Astrocyte of the spinal cord (primary cell): ENCODE measurements around the gene ANAPC1.
"Not testable (repeated sequence)": the region's sequence is repeated elsewhere in the genome, so short reads cannot be mapped to it uniquely, and the experiment has no call there.

Experiments used
- DNase-seq: peaks from one replicate; pipeline ENCODE4 v3.0.0; 2011; ENCODE audit warnings: low read depth, low spot score
- H3K4me3 ChIP-seq: 2 replicates; pipeline ENCODE4 v1.5.1; 2011; ENCODE audit warnings: low read depth, mild to moderate bottlenecking, low read length, moderate library complexity
- in situ Hi-C: cut with HindIII; loops from 2 replicates; pipeline ENCODE4 v1.10.0; 2017; ENCODE audit warnings: low sequenced_read_pairs
- TF ChIP-seq, protein P1 (sequence below): IDR thresholded peaks from 2 replicates; pipeline ENCODE4 v1.5.1; 2012; ENCODE audit warnings: low read depth, mild to moderate bottlenecking, low read length, inconsistent platforms

ANAPC1 gene

DNA sequence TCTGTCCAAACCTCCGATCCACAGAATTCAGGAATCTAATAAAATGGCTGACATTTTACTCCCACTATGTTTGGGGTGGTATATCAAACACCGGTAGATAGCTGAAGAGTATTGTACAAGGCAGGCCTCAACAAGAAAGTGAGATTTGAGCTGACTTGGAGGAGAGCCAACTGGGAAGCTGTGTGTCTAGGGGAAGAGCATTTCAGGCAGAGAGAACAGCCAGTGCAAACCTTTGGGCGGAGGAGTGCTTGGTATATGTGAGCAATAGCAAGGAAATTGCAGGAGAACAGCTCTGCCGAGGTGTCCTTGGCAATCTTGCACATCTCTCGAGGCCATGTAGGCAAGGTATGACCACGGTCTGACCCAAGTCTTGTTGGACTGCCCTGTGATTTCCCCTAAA lies 12.6 kb upstream of the ANAPC1 start:
- no peak overlapping the region for H3K4me3 ChIP-seq
- DNase-seq, result no peak
- TF ChIP-seq, protein P1, sequence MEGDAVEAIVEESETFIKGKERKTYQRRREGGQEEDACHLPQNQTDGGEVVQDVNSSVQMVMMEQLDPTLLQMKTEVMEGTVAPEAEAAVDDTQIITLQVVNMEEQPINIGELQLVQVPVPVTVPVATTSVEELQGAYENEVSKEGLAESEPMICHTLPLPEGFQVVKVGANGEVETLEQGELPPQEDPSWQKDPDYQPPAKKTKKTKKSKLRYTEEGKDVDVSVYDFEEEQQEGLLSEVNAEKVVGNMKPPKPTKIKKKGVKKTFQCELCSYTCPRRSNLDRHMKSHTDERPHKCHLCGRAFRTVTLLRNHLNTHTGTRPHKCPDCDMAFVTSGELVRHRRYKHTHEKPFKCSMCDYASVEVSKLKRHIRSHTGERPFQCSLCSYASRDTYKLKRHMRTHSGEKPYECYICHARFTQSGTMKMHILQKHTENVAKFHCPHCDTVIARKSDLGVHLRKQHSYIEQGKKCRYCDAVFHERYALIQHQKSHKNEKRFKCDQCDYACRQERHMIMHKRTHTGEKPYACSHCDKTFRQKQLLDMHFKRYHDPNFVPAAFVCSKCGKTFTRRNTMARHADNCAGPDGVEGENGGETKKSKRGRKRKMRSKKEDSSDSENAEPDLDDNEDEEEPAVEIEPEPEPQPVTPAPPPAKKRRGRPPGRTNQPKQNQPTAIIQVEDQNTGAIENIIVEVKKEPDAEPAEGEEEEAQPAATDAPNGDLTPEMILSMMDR, result no peak
- in situ Hi-C loops, result no loop called here

DNA sequence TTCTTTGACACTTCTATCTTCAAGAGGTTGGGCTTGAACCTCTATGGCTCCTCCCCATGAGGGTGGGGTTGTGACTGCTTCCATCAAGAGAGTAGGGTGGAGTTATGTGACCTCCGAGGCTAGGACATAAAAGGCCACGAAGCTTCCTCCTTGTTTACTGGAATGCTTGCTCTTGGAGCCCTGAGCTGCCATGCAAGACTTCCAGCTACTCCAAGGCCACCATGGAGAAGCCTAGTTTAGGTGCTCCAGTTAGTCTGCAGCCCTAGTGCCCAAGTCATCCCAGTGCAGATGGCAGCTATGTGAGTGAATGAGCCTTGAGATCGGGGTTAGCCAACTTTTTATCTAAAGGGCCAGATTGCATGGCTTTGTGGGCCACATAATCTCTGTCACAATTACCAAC lies 12.0 kb upstream of the ANAPC1 start:
- in situ Hi-C loops, result no loop called here
- H3K4me3 ChIP-seq, result no peak overlapping the region
- TF ChIP-seq, protein P1, result no peak
- no peak for DNase-seq

DNA sequence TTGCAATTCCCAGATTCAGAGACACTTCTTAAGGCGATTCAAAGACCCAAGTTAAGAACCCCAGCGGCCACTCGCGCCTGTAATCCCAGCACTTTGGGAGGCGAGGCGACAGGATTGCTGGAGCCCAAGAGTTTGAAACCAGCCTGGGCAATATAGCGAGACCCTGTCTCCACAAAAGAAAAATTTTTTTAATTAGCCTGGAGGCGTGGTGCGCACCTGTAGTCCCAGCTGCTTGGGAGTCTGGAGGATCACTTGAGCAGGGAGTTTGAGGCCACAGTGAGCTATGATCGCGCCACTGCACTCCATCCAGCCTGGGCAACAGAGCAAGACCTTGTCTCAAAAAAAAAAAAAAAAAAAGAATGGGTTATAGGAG lies 585 bp upstream of the ANAPC1 start:
- peak overlapping the region; percentile 72 for H3K4me3 ChIP-seq
- in situ Hi-C loops, result no loop called here
- DNase-seq, result no peak
- TF ChIP-seq, protein P1, result peak; percentile 0

DNA sequence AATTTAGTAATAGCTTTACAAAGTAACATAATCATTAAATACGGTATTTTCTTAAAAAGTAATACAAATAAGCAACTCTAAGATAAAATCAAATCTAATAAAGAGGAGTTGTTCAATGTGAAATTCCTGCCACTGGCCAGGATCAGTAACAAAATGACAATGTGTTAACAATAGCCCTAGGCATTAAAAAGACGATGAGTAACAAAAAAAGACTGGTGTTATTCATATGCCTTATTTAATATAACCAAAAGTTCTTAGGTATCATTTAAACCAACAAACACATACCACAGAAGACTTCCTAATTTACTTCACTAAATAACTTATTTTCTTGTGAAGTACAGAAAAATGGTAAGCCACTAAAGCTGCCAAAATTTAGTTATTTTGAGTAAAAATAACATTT lies 11.2 kb downstream of the ANAPC1 start:
- in situ Hi-C loops, H3K4me3 ChIP-seq, DNase-seq: not testable (repeated sequence)

DNA sequence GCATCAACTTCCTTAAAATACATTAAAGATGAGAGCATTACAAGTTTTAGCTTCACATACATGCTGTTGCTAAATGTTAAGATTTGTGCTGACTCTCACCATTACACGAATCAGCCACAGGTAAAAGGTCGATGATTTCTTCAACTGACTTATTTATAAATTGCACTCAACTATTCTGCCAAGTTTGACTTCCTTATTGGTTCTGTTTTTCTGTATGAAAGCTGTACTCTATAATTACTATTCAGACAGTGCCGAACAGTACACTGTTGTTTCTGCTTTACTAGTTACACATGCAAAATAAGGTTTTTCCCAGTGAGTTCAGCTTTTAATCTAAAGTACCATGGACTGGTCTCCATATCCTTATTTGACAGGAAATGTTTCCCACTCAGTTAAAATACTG lies 18.9 kb downstream of the ANAPC1 start:
- DNase-seq, in situ Hi-C loops, H3K4me3 ChIP-seq: not testable (repeated sequence)

DNA sequence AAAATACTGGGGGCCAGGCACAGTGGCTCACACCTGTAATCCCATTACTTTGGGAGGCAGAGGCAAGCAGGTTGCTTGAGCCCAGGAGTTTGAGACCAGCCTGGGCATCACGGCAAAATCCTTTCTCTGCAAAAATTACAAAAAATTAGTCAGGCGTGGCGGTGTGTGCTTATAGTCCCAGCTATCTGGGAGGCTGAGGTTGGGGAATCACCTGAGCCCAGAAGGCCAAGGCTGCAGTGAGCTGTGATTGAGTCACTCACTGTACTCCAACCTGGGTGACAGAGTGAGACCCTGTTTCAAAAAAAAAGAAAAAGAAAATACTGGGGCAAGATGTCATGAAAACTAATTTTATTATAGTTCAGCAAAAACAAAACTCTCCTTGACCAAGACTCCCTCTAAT lies 24.0 kb downstream of the ANAPC1 start:
- H3K4me3 ChIP-seq, DNase-seq, in situ Hi-C loops: not testable (repeated sequence)

DNA sequence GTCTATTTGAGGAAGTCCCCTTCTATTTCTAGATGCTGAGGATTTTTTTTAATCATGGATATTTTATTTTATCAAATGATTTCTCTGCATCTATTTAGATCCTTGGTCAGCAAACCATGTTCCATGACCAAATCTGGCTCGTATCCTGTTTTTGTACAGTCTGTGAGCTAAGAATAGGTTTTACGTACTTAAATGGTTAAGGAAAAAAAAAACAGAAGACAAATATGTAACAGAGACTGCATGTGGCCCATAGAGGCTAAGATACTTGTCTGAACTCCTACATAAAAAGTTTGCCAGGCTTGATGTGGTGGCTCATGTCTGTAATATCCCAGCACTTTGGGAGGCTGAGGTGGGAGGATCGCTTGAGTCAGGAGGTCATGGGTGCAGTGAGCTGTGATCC lies 31.4 kb downstream of the ANAPC1 start:
- in situ Hi-C loops, H3K4me3 ChIP-seq: not testable (repeated sequence)
- peak; percentile 1 for DNase-seq

DNA sequence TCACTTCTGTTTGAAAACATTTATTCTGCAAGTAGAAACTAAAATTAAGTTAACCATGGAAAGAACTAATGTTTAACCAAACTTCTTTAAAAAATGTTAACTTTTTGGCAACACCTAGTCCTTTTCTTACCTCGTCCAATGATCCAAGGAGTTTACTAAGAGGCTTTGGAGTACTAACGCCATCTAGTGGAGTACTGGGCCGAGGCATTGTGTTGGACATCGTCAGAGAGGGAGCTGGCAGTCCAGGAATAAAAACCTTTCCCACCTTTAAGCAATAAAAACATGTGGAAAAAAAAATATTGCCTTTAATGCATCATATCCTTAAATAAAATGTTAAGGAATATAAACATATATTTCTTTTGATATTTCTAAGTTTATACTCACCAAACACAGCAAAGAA lies 33.3 kb downstream of the ANAPC1 start:
- TF ChIP-seq, protein P1, result peak; percentile 53
- DNase-seq, result peak; percentile 2
- in situ Hi-C loops, H3K4me3 ChIP-seq: not testable (repeated sequence)

DNA sequence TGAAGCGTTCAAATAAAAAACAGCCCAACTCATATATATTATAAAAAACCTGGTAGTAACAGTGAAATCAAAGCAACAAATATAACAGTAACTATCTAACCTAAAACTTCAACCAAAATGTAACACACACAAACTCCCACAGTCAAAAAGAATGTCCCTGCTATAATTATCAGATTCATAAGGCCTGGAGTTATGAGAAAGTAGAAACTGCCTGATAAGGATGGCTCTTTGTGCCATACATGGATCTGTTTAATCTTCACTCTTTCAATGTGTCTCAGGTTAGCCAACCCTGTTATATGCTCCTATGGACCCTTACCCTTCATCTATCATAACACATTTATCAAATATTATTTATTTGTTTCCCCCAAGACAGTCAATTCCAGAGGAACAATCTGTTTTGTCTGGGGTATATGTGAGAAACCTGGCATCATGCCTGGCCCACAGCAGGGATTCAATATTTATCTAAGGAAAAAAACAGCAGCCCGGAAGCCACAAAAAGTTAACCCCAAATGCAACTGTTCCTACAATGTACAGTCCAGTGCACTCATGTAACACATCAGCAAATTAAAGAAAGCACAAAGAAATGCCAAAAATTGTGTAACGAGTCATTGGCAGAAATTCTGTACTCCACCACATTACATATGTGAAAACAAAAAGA lies 44.2 kb downstream of the ANAPC1 start:
- in situ Hi-C loops, H3K4me3 ChIP-seq: not testable (repeated sequence)
- peak; percentile 66 for DNase-seq

DNA sequence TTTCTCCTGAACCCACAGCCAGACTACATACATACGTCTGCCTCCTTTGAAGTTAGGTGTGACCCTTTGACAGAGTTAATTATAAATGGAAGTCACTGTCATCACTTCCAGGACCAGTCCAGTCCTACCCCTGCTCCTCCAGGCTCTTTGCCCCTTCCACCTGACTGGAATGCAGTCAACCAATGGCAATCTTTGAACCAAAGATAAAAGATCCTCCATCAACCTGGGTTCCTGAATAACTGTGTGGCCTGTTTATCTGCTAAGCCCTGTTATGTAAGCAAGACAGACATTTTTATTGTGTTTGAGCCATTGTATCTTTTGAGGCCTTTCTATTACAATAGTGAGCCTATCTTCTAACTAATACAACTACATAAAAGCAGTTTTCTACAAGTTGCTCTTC lies 45.0 kb downstream of the ANAPC1 start:
- H3K4me3 ChIP-seq, in situ Hi-C loops, DNase-seq: not testable (repeated sequence)

DNA sequence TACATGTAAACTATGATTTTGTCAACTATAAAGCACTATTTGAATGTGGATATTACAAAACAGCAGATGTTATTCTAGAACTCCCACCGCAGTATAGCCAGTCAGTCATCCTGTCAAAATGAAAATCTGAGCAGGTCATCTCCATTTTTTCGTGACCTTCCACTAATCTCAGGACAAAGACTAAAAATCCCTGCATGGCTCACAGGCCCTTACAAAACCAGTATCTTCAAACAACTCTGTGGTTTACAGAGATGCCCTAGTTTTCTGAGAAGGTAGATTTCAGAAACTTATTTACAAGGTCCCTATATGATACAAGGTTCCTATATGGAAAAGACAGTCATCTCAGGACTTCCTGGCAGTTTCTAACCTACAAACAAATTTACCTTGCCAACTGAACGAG lies 49.8 kb downstream of the ANAPC1 start:
- in situ Hi-C loops, H3K4me3 ChIP-seq, DNase-seq: not testable (repeated sequence)

DNA sequence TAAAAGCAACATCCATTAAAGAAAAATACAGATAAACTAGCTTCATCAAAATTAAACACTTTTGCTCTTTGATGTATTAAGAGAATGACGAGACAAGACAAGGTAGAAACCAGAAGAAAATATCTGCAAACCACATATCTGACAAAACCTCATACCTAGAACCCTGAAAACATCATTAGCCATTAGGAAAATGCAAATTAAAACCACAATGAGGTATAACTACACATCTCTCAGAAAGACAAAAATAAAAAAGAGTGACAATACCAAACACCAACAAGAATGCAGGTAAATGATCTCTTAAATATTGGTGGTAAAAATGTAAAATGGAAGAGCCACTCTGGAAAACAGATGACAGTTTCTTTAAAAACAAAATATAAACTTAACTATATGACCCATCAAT lies 53.5 kb downstream of the ANAPC1 start:
- DNase-seq, in situ Hi-C loops, H3K4me3 ChIP-seq: not testable (repeated sequence)

DNA sequence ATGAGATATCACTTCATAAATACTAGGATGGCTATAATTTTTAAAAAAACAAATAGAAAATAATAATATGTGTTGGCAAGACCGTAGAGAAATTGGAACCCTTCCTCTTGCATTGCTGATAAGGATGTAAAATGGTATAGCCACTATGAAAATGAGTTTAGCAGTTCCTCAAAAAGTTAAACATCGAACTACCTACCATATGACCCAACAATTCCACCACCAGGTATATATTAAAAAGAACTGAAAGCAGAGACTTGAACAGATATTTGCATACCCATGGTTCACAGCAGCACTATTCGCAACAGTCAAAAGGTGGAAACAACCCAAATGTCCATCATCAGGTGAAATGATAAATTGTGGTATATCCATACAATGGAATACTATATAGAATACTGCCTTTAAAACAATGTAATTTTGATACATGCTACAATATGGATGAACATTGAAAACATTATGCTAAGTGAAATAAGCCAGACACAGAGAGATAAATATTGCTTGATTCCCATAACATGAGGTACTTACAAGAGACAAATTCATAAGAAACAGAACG lies 55.7 kb downstream of the ANAPC1 start:
- H3K4me3 ChIP-seq, DNase-seq, in situ Hi-C loops: not testable (repeated sequence)
